Measurements from ENCODE around the gene LRP1.

Gene LRP1

GRCh38 chr12:57111031-57111734, 17.1 kb upstream of the LRP1 start, which contains the start of gene STAT6:
TSS of gene STAT6 (minus strand) at chr12:57111362. CDS start at chr12:57108278, 3,084 bp downstream.
- Histone ChIP-seq H3K27ac (ENCODE audit: insufficient read depth in 1 of 2, low read depth in 1 of 2, low read length in 2 of 2, poor library complexity in 1 of 2, severe bottlenecking in 2 of 2) (peak within 1 kb of the TSS; percentile 85 to 95), H3K27me3 (replicated peaks in 2 of 5; ENCODE audit: control insufficient read depth in 4 of 5, insufficient read depth in 5 of 5, low read length in 4 of 5) (no peaks in the 10 kb centered on the region), H3K4me3 (ENCODE audit: control insufficient read depth in 1 of 7, extremely low read depth in 1 of 7, insufficient read depth in 4 of 7, low read depth in 2 of 7, low read length in 6 of 7) (peak within 1 kb of the TSS; percentile 72 to 98 (median 90)), H3K9me3 (ENCODE audit: control extremely low read depth in 1 of 5, control insufficient read depth in 4 of 5, insufficient read depth in 2 of 5, low read depth in 1 of 5, low read length in 4 of 5) (no peaks in the 10 kb centered on the region), H3K4me1 (ENCODE audit: control extremely low read depth in 1 of 4, control insufficient read depth in 4 of 4, insufficient read depth in 4 of 4, low read length in 3 of 4) (peaks cover 6 to 37% (median 30%) of the 10 kb centered on the region in 4 experiments), H3K36me3 (ENCODE audit: control insufficient read depth in 4 of 4, insufficient read depth in 4 of 4, low read length in 3 of 4) (peaks cover 8 to 25% (median 21%) of the 10 kb centered on the region in 4 experiments)
- DNase-seq = peak; percentile 92 to 96 (median 94)
- 0% methylated on average over 5 of the region's 13 CpGs for WGBS (ENCODE audit: insufficient coverage)
- CTCF ChIA-PET = interaction anchor here (0.8 to 27.7 kb wide), 24 partner anchors 11 to 367 kb away, joined by 3 to 835 read pairs (median 6); partner anchors contain the start of genes LRP1 and NEMP1
- POLR2A ChIA-PET = interaction anchor here (0.6 to 3.5 kb wide), 15 partner anchors 9 to 372 kb away, joined by 3 to 42 read pairs (median 4); partner anchors contain the start of genes NAB2 and NEMP1

- H3K4me1 ChIP-seq (ENCODE audit: control extremely low read depth in 1 of 4, control insufficient read depth in 4 of 4, insufficient read depth in 4 of 4, low read length in 3 of 4) = peaks cover 6 to 37% (median 30%) of the 10 kb centered on the region in 4 experiments
- no peaks in the 10 kb centered on the region for H3K9me3 ChIP-seq (ENCODE audit: control extremely low read depth in 1 of 5, control insufficient read depth in 4 of 5, insufficient read depth in 2 of 5, low read depth in 1 of 5, low read length in 4 of 5)
- peaks cover 0 to 3% (median 0%) of the 10 kb centered on the region in 5 experiments for H3K27me3 ChIP-seq (replicated peaks in 2 of 5; ENCODE audit: control insufficient read depth in 4 of 5, insufficient read depth in 5 of 5, low read length in 4 of 5)
- ChIA-PET CTCF (interaction anchor here (1.0 to 27.7 kb wide), 26 partner anchors 9 to 368 kb away, joined by 3 to 835 read pairs (median 6); partner anchors contain the start of genes LRP1 and NEMP1), POLR2A (interaction anchor here (0.6 to 3.5 kb wide), 9 partner anchors 10 to 387 kb away, joined by 3 to 42 read pairs (median 5); partner anchors contain the start of genes NAB2, NACA and NEMP1)
- WGBS (ENCODE audit: insufficient coverage) = 78% methylated on average over 4 of the region's 9 CpGs
- H3K4me3 ChIP-seq (ENCODE audit: control insufficient read depth in 1 of 7, extremely low read depth in 1 of 7, insufficient read depth in 4 of 7, low read depth in 2 of 7, low read length in 6 of 7) = peak overlapping the region in 5 of 7 experiments; percentile 86 to 98 (median 90)
- H3K27ac ChIP-seq (ENCODE audit: insufficient read depth in 1 of 2, low read depth in 1 of 2, low read length in 2 of 2, poor library complexity in 1 of 2, severe bottlenecking in 2 of 2) = peak overlapping the region in 1 of 2 experiments; percentile 95
- H3K36me3 ChIP-seq (ENCODE audit: control insufficient read depth in 4 of 4, insufficient read depth in 4 of 4, low read length in 3 of 4) = peaks cover 0 to 10% (median 6%) of the 10 kb centered on the region in 4 experiments
- DNase-seq = no peak
Observed at GRCh38 chr12:57112492-57113294, 15.6 kb upstream of the LRP1 start.

GRCh38 chr12:57116580-57117281, 11.6 kb upstream of the LRP1 start:
- POLR2A ChIA-PET = no interaction called here
- H3K4me3 ChIP-seq (ENCODE audit: control insufficient read depth in 1 of 7, extremely low read depth in 1 of 7, insufficient read depth in 4 of 7, low read depth in 2 of 7, low read length in 6 of 7) = no peak overlapping the region
- H3K4me1 ChIP-seq (ENCODE audit: control extremely low read depth in 1 of 4, control insufficient read depth in 4 of 4, insufficient read depth in 4 of 4, low read length in 3 of 4) = peaks cover 0 to 16% (median 10%) of the 10 kb centered on the region in 4 experiments
- 93% methylated on average over 3 of the region's 5 CpGs for WGBS (ENCODE audit: insufficient coverage)
- no peaks in the 10 kb centered on the region for H3K9me3 ChIP-seq (ENCODE audit: control extremely low read depth in 1 of 5, control insufficient read depth in 4 of 5, insufficient read depth in 2 of 5, low read depth in 1 of 5, low read length in 4 of 5)
- CTCF ChIA-PET = interaction anchor here (0.8 to 19.8 kb wide), 12 partner anchors 8 to 70 kb away, joined by 3 to 399 read pairs (median 6); no protein-coding TSS in a partner anchor
- no peak overlapping the region for H3K27ac ChIP-seq (ENCODE audit: insufficient read depth in 1 of 2, low read depth in 1 of 2, low read length in 2 of 2, poor library complexity in 1 of 2, severe bottlenecking in 2 of 2)
- no peak for DNase-seq
- no peaks in the 10 kb centered on the region for H3K36me3 ChIP-seq (ENCODE audit: control insufficient read depth in 4 of 4, insufficient read depth in 4 of 4, low read length in 3 of 4)
- H3K27me3 ChIP-seq (replicated peaks in 2 of 5; ENCODE audit: control insufficient read depth in 4 of 5, insufficient read depth in 5 of 5, low read length in 4 of 5) = peaks cover 0 to 3% (median 0%) of the 10 kb centered on the region in 5 experiments

GRCh38 chr12:57118711-57119271, 9.5 kb upstream of the LRP1 start:
- 86% methylated on average over 1 of the region's 1 CpG for WGBS (ENCODE audit: insufficient coverage)
- Histone ChIP-seq H3K9me3 (ENCODE audit: control extremely low read depth in 1 of 5, control insufficient read depth in 4 of 5, insufficient read depth in 2 of 5, low read depth in 1 of 5, low read length in 4 of 5) (no peaks in the 10 kb centered on the region), H3K4me1 (ENCODE audit: control extremely low read depth in 1 of 4, control insufficient read depth in 4 of 4, insufficient read depth in 4 of 4, low read length in 3 of 4) (peaks cover 0 to 4% (median 0%) of the 10 kb centered on the region in 4 experiments), H3K4me3 (ENCODE audit: control insufficient read depth in 1 of 7, extremely low read depth in 1 of 7, insufficient read depth in 4 of 7, low read depth in 2 of 7, low read length in 6 of 7) (no peak overlapping the region), H3K27me3 (replicated peaks in 2 of 5; ENCODE audit: control insufficient read depth in 4 of 5, insufficient read depth in 5 of 5, low read length in 4 of 5) (peaks cover 0 to 3% (median 0%) of the 10 kb centered on the region in 5 experiments), H3K27ac (ENCODE audit: insufficient read depth in 1 of 2, low read depth in 1 of 2, low read length in 2 of 2, poor library complexity in 1 of 2, severe bottlenecking in 2 of 2) (no peak overlapping the region), H3K36me3 (ENCODE audit: control insufficient read depth in 4 of 4, insufficient read depth in 4 of 4, low read length in 3 of 4) (no peaks in the 10 kb centered on the region)
- CTCF ChIA-PET = interaction anchor here (1.4 to 19.8 kb wide), 6 partner anchors 8 to 124 kb away, joined by 3 to 399 read pairs (median 6); no protein-coding TSS in a partner anchor
- peak in 2 of 3 donors; percentile 33 to 39 for DNase-seq
- POLR2A ChIA-PET = interaction anchor here (0.5 kb wide), 1 partner anchor 495 kb away, joined by 4 read pairs; no protein-coding TSS in a partner anchor

- Histone ChIP-seq H3K36me3 (ENCODE audit: control insufficient read depth in 4 of 4, insufficient read depth in 4 of 4, low read length in 3 of 4) (no peaks in the 10 kb centered on the region), H3K27ac (ENCODE audit: insufficient read depth in 1 of 2, low read depth in 1 of 2, low read length in 2 of 2, poor library complexity in 1 of 2, severe bottlenecking in 2 of 2) (no peak overlapping the region), H3K4me1 (ENCODE audit: control extremely low read depth in 1 of 4, control insufficient read depth in 4 of 4, insufficient read depth in 4 of 4, low read length in 3 of 4) (peaks cover 0 to 4% (median 0%) of the 10 kb centered on the region in 4 experiments), H3K4me3 (ENCODE audit: control insufficient read depth in 1 of 7, extremely low read depth in 1 of 7, insufficient read depth in 4 of 7, low read depth in 2 of 7, low read length in 6 of 7) (no peak overlapping the region), H3K9me3 (ENCODE audit: control extremely low read depth in 1 of 5, control insufficient read depth in 4 of 5, insufficient read depth in 2 of 5, low read depth in 1 of 5, low read length in 4 of 5) (no peaks in the 10 kb centered on the region), H3K27me3 (replicated peaks in 2 of 5; ENCODE audit: control insufficient read depth in 4 of 5, insufficient read depth in 5 of 5, low read length in 4 of 5) (peaks cover 0 to 4% (median under 1%) of the 10 kb centered on the region in 5 experiments)
- no peak for DNase-seq
- POLR2A ChIA-PET = no interaction called here
- CTCF ChIA-PET = interaction anchor here (0.6 to 19.8 kb wide), 8 partner anchors 8 to 124 kb away, joined by 3 to 399 read pairs (median 6); partner anchors contain the start of gene STAT6
- WGBS (ENCODE audit: insufficient coverage) = 100% methylated on average over 3 of the region's 5 CpGs
Observed at GRCh38 chr12:57119294-57120085, 8.8 kb upstream of the LRP1 start.
